HG03139 (cell line): ENCODE data around the gene UCP2.
"Not testable (repeated sequence)": the region's sequence is repeated elsewhere in the genome, so short reads cannot be mapped to it uniquely, and the experiment has no call there.

Experiments used
- ATAC-seq: cut with Tn5 transposase; IDR thresholded peaks from one replicate; pipeline ENCODE4 v1.9.1; 2021; ENCODE audit not compliant: unreplicated experiment

Gene UCP2

GRCh38 chr11:73946798-73947458 is 35.7 kb downstream of the UCP2 start:
- ATAC-seq, result no peak

GRCh38 chr11:73945396-73945795 is 37.2 kb downstream of the UCP2 start:
- no peak for ATAC-seq

GRCh38 chr11:73944901-73945300 is 37.7 kb downstream of the UCP2 start:
- no peak for ATAC-seq

GRCh38 chr11:73944085-73944484 is 38.6 kb downstream of the UCP2 start:
- no peak for ATAC-seq

- no peak for ATAC-seq
Measured at GRCh38 chr11:73942010-73942409, 40.6 kb downstream of the UCP2 start.

- no peak for ATAC-seq
Measured at GRCh38 chr11:73940801-73941570, 41.7 kb downstream of the UCP2 start.

GRCh38 chr11:73939096-73939495 is 43.5 kb downstream of the UCP2 start:
- ATAC-seq, result no peak

- not testable (repeated sequence) for ATAC-seq
Measured at GRCh38 chr11:73936047-73936446, 46.6 kb downstream of the UCP2 start.

- ATAC-seq, result no peak
Measured at GRCh38 chr11:73932781-73933180, 49.9 kb downstream of the UCP2 start.

GRCh38 chr11:73931951-73932350 is 50.7 kb downstream of the UCP2 start:
- ATAC-seq, result no peak

GRCh38 chr11:73931039-73931645 is 51.5 kb downstream of the UCP2 start:
- no peak for ATAC-seq

GRCh38 chr11:73929388-73929787 is 53.3 kb downstream of the UCP2 start:
- ATAC-seq, result no peak
